Putamen (tissue), 1 donor: ENCODE data around the gene PRKACB.

ENCODE experiments used
- DNase-seq: peaks from one replicate; pipeline ENCODE4 v3.0.0-alpha.2; 2016; ENCODE audit warnings: low spot score

Gene PRKACB

GRCh38 chr1:84156210-84156621, 12.1 kb downstream of the PRKACB start:
- no peak for DNase-seq

- no peak for DNase-seq
These were observed 15.6 kb downstream of the PRKACB start for GRCh38 chr1:84159533-84160240.

- DNase-seq, result no peak
These were observed 18.2 kb downstream of the PRKACB start for GRCh38 chr1:84162295-84162694.

- no peak for DNase-seq
These were observed 19.3 kb downstream of the PRKACB start for GRCh38 chr1:84163123-84163931.

- DNase-seq, result peak; percentile 49
These were observed 20.1 kb downstream of the PRKACB start for GRCh38 chr1:84164161-84164560.

- peak; percentile 68 for DNase-seq
These were observed 20.5 kb downstream of the PRKACB start for GRCh38 chr1:84164567-84165021.

GRCh38 chr1:84165601-84166000, 21.5 kb downstream of the PRKACB start:
- DNase-seq, result no peak

- no peak for DNase-seq
These were observed 22.7 kb downstream of the PRKACB start for GRCh38 chr1:84166797-84167196.

GRCh38 chr1:84168783-84169182, 24.7 kb downstream of the PRKACB start:
- no peak for DNase-seq

GRCh38 chr1:84170171-84170570, 26.1 kb downstream of the PRKACB start:
- no peak for DNase-seq

GRCh38 chr1:84171481-84171880, 27.4 kb downstream of the PRKACB start:
- DNase-seq, result no peak

GRCh38 chr1:84174051-84174556, 30.0 kb downstream of the PRKACB start:
- DNase-seq, result no peak

- peak; percentile 55 for DNase-seq
These were observed 37.4 kb downstream of the PRKACB start for GRCh38 chr1:84181350-84182005.

- no peak for DNase-seq
These were observed 46.4 kb downstream of the PRKACB start for GRCh38 chr1:84190455-84190854.

GRCh38 chr1:84192681-84193080, 48.6 kb downstream of the PRKACB start:
- no peak for DNase-seq

GRCh38 chr1:84198832-84199231, 54.8 kb downstream of the PRKACB start:
- DNase-seq, result no peak

GRCh38 chr1:84199257-84199656, 55.2 kb downstream of the PRKACB start:
- DNase-seq, result no peak

- DNase-seq, result no peak
These were observed 58.1 kb downstream of the PRKACB start for GRCh38 chr1:84202126-84202525.

- DNase-seq, result no peak
These were observed 62.3 kb downstream of the PRKACB start for GRCh38 chr1:84206375-84206774.

- no peak for DNase-seq
These were observed 64.9 kb downstream of the PRKACB start for GRCh38 chr1:84208935-84209334.

- no peak for DNase-seq
These were observed 70.3 kb downstream of the PRKACB start for GRCh38 chr1:84214115-84214956.

GRCh38 chr1:84217239-84217638, 73.2 kb downstream of the PRKACB start:
- DNase-seq, result no peak
